ENCODE measurements around the gene PAX6.

GRCh38 chr11:31767685-31768084 is 43.4 kb downstream of the PAX6 start:
- TF ChIP-seq CTCF (conservative IDR thresholded peaks at IDR 0.05 in 1 of 2, IDR thresholded peaks at IDR 0.05 in 1 of 2; ENCODE audit: extremely low read depth in 1 of 2, insufficient read depth in 1 of 2, low read depth in 1 of 2, low read length in 2 of 2) (no peak), EZH2 (IDR thresholded peaks at IDR 0.05; ENCODE audit: borderline replicate concordance, low read length) (no peak)

Measured in mammary epithelial cell (primary cell).